ENCODE data around the gene NPDC1.

The NPDC1 gene

DNA sequence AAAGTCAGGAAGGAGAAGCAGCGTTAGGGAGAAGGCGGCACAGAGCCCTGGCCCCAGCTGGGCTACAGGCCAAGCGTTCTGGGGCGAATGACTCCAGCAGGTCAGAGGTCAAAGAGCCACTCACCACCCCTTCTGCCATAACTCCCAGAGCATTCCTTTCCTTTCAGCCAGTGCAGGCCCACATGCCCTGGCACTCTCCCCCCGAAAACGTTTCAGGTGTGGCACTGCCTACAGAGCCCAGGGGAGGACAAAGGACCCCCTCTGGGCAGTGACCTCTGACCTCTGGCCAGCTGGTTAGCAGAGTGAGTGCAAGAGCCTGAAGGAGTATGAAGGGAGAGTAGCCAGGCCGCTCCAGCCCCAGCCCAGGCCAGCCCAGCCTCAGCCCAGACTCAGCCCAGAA lies 22.8 kb downstream of the NPDC1 start:
- no peak for DNase-seq

DNA sequence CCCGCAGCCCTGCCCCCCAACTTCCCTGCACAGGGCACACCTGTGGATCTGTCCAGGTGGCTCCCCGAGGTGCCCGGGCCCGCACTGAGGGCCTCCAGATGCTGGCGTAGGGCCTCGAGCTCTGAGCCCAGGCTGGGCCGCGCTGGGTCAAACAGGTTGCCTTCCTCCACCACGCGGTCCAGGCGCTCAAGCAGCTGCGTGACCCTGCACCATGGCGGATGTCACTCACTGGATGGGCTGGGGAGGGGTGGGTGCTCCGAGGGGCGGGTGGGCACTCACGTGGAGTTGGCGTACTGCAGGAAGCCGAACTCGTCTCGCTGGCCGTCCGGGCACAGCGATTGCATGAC lies 23.3 kb downstream of the NPDC1 start:
- no peak for DNase-seq

DNA sequence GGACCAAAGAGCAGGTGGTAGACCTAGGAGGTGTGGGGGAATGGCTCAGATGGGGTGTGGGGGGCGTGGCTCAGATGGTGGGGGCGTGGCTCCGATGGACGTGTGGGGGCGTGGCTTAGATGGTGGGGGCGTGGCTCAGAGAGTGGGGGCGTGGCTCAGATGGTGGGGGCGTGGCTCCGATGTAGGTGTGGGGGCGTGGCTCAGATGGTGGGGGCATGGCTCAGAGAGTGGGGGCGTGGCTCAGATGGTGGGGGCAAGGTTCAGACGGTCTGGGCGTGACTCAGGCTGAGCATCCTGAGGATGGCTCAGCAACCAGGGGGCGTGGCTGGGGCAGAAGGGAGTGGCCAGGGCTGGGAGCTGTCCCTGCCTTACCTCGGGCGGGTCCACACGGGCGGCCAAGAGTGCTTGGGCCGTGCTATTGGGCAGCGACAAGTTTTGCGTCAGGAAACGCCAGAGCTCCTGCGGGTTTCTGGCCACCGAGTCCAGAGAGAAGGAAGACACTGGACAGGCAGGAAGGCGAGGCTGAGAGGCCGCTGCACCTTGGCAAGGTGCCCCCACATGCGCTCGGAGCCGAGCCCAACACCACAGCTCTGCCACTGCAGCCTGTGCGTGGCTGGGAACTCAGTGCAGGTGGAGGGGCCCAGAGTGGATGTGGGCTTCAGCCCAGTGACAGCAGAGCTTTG lies 23.9 kb downstream of the NPDC1 start:
- no peak for DNase-seq

DNA sequence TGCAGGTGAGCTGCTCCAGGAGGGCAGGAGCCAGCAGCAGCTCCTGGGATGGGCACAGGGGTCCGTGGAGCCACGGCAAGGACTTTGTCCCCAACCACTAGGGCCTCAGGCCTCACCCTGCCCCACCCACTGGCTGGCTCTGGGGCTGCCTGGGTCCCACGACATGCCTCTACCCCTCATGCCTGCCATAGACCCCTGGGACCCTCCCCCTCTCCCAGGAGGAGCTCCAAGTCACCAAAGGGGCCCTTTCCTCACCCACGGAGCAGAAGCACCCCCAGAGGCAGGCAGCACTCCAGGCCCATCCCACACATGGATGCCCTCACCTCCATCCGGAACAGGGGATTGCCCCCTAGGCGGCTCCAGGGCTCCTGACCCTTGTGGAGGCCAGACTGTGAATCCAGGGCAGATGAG lies 24.4 kb downstream of the NPDC1 start:
- no peak for DNase-seq

DNA sequence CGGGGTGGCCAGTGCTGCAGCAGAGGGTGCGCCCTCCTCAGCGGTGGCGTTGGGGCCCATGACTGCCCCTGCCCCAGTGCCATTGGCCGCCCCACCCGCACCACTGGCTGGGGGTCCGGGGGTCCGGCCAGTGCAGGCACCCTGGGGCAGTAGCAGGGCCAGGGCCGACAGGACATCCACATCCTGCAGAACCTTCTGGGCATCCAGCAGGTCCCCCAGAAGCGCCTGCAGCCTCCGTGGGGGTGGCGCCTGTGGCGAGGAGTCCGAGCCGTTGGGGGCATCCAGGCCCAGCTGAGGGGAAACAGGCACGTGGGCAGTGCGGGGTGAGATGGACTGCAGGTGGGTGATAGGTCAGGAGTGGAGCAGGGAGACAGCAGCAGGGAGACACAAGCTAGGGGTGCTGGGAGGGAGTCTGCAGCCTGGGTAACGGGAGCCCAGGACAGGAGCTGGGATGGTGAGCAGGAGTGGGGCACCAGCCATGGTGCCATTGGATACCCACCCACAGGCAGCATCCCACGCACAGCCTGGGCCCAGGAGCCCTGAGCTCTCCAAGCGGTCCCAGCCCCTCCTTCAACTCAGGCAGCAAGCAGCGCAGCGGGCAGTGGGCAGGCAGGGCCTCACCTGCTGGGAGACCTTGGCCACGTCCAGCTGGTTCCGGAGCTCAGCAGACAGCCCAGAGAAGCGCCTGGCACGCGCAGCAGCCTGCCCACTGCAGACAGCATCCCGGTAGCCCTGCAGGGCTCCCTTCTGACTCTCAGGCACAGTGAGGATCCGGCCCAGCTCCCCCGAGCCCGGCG lies 25.0 kb downstream of the NPDC1 start:
- no peak for DNase-seq

DNA sequence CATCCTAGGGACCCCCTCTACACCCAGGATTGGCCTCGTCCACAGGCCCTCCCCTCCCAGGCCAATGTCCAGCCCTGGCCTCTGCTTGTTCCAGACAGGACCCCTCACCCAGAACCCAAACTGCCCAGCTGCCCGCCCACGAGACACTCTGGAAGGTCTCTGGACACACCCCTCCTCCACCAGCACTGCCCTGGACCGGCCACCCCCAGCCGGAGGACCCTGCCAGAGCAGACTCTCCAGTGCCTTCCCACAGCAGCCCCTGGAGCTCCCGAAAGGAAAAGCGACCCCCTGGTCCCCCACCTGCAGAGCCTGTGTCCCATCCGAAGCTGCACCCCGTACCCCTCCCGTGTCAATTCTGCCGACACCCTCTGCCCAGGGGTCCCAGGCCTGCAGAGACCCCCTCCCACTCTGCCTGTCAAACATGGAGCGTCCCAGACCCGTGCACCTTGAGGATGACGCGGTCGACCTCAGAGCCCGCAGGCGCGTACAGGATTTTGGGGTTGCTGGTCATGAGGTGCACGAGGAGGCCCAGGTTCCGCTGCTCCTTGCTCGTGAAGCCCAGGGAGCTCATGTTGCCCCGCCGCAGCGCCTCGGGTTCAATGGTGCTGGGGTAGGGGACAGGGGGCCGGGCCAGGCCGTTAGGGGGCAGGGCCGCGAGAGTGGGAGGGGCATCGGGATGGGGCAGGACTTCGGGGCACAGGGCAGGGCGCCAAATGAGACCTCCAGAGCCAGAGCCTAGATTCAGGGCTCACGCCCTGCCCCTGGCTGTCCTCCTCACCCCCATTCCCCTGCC lies 25.9 kb downstream of the NPDC1 start:
- DNase-seq, result no peak

DNA sequence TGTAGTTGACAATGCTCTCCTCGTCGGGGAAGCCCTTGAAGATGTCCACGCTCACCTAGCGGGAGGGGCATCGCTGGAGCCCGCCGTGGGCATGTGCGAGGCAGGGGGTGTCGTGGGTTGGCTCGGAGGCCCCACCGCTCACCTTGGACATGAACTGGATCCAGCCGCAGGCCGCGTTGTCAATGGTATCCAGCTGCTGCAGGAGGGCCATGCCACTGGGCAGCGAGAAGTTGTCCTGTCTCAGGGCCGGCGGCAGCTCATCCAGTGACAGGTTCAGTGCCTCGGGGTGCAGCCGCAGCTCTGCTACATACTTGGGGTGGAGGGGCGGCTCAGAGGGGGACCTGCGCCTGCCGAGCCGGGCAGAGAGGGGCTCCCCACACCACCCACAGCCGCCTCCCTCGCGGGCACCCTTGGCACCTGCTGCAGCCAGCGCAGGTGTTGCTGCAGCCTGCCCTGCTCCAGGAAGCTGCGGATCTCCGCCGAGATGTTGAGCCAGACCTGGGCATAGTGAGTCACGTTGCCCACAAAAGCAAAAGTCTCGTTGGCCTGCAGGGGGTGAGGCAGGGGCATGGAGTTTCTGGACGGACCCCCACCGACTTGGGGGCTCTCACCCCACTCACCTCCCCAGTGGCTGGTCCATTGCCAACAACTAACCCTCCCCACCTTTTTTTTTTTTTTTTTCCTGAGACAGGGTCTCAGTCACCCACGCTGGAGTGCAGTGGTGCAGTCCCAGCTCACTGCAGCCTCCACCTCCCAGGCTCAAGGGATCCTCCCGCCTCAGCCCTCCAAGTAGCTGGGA lies 27.0 kb downstream of the NPDC1 start:
- DNase-seq, result no peak

DNA sequence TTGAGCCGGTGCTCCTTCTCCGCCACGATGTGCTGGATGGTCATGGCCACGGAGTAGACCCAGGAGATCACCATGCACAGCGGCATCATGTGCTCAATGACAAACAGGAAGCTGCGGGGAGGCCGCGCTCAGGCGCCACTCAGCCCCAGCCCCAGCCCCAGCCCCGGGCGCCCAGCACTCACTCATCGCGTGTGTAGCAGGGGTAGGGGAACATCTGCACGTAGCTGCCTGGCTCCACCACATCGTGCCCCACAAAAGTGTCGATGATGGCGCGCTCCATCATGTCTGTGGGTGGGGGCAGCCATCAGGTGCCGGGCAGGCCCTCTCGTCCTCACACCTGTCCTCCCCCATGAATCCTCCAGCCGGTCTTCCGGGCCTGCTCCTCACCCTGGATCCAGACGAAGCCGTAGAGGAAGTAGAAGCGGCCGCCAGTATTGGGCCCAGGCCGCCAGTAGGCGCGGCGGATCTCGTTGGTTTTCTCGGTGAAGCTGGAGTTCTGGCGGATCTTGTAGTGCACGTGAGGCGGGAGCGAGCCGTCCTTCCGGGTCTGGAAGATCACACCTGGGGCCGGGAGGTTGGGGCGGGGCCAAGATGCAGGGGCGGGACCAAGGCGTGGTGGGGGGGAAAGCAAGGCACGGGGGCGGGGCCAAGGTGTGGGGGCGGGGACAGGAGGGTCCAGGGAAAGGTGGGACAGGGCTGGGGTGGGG lies 28.0 kb downstream of the NPDC1 start:
- DNase-seq, result no peak

DNA sequence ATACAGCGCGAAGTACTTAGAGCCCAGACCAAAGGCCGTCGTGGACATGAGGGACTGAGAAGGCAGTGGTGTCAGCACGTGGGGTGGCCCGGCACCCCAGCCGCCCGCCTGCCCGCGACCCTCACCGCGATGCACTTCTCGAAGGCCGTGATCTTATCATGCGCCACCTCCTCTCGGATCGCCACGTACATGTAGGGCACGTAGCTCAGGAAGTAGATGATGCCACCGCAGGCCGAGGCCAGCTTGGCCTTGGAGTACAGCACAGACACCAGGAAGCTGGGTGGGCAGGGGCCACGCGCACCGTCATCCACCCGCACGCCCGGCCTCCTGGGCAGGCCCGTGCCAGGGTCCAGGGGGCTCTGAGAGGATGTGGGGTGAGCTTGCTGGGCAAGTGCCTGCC lies 28.9 kb downstream of the NPDC1 start:
- no peak for DNase-seq

DNA sequence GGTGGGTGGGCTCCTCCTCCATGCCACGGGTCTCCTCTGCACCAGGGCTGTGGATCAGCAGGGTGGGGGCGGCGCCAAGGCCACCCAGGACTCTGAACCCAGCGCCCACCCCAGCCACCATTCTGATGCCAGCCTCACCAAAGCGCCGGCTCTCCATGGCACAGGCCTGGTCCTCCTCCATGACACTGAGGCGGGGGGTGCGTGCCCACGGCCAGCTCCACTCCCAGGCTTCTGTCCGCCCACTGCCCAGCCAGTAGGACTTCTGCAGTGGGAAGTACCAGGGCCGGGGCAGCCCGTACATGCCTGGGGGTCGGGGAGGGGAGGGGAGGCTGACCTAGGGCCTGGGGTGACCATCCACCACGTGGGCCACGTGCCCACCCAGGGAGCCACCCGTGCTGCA lies 29.5 kb downstream of the NPDC1 start:
- no peak for DNase-seq

DNA sequence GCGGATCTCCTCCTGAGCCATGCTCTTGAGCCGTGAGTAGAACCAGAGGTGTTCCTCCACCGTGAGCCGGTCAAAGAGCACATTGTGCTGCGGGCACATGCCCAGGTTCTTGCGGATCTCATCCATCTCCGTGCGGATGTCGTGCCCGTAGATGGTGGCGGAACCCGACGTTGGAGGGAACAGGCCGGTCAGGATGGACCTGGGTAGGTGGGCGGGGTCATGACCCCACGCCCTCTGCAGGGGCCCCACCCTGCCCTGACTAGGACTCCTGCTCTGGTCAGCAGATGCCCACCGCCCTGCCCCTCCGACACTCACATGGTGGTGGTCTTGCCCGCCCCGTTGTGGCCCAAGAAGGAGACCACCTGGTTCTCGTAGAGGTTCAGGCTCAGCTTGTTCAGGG lies 30.0 kb downstream of the NPDC1 start:
- DNase-seq, result no peak

DNA sequence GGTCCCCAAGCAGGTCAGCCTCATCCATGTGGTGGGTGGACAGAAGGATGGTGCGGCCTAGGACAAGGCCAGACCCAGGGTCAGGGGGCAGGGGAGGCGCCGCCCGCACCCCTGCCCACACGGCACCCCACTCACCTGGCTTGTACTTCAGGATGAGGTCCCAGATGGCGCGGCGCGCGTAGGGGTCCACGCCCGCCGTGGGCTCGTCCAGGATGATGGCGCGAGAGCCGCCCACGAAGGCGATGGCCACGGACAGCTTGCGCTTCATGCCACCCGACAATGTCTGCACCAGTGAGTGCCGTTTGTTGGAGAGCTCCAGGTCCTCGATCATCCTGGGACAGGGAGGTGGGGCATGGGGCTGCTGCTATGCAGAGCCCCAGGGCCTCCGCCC lies 30.4 kb downstream of the NPDC1 start:
- no peak for DNase-seq

DNA sequence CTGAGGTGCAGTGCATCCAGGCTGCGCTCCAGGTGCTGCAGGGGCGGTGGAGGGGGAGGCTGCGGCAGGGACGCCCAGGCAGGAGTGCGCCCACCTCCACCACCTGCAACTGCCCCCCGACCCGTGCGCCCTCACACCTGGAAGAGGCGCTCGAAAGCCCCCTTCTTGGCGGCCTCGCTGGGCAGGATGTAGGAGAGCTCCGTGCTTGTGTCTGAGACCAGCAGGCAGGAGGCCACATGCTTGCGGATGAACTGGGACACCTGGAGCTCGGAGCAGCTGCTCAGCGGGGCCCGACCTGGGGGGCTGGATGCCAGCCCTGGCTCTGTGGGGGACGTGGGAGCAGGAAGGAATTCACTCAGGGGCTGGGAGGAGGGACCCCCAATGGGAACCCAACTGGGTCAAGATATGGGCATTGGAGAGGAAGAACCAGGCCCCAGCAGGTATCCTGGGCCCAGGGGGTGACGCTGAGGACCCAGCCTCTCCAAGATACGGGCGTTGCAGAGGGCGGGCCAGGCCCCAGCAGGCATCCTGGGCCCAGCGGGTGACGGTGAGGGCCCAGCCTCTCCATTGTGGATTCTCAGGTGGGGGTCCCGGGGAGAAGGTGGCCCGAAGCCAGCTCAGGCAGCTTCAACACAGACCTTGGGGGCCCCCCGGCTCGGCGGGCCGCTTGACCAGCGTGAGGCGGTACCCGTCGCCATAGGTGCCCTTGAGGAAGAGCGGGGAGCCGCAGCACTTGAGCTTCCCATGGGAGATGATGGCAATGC lies 31.0 kb downstream of the NPDC1 start:
- no peak for DNase-seq

DNA sequence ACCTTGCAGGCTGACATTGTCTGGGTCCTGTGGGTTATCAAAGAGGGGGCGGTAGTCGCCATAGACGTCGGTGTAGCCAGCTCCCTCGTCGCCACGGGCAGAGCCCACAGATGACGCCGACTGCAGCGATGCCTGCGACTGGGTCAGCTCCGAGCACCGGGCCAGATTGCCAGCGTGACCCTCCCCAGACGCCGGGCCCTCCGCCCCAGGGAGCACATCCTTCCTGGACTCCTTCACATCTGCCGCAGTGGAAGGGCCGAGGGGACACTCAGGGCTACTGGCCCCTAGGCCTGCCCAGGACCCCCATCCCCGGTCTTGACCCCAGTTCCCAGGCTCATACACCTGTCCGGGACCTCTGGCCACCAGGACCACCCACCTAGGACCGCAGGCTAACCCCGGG lies 31.8 kb downstream of the NPDC1 start:
- DNase-seq, result no peak

DNA sequence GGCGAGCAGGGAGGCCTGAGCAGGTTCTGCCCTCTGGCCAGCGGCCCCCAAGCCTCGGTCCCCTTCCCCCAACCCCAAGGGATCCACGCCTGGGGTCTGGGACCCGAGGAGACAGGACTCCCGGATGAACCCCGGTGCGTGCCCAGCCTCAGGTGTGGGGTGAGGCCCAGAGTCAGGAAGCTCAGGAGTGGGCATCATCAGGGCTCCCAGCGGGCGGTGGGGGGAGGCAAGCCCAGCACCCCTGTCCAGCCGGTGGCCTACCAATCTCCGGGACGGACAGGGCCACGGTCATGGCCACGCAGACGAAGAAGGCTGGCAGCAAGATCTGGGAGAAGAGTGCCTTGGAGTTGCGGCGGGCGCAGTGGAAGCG lies 32.4 kb downstream of the NPDC1 start:
- no peak for DNase-seq

DNA sequence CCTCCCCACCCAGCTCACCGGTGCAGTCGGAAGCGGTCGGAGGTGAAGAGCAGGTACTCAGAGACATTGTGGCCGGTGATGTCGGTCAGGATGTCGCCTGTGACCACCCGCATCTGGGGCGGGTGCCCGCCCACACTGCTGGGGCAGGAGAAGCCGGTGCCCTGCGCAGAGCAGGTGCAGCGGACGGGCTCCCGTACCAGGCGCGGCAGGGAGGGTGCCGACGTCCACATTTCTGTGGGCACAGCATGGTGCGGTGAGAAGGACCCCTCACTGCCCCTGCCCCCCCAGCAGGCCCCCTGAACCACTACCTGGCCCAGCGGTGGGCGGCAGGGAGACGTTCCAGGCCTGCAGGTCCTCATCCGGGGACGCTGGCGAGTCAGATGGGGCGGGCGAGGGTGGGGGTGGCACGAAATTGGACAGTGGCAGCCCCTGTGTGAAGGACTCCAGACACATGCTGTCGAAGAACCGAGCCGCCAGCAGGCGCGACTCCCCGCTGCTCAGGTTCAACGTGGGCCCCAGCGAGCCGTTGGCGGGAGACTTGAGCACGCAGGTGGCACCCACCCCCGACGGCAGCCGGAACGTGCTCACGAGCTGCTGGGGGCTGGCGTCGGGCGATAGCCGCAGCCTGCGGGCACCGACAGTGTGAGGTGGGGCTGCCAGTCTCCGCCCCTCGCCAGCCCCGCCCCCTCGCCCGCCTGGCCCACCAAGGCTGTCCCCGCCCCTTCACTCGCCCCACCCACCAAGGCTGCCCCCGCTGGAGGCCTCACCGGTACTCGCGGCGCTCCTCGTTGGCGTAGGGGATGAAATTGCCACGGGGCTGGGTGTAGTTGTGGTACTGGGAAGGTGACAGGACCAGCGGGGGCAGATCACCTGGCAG lies 33.0 kb downstream of the NPDC1 start:
- no peak for DNase-seq

DNA sequence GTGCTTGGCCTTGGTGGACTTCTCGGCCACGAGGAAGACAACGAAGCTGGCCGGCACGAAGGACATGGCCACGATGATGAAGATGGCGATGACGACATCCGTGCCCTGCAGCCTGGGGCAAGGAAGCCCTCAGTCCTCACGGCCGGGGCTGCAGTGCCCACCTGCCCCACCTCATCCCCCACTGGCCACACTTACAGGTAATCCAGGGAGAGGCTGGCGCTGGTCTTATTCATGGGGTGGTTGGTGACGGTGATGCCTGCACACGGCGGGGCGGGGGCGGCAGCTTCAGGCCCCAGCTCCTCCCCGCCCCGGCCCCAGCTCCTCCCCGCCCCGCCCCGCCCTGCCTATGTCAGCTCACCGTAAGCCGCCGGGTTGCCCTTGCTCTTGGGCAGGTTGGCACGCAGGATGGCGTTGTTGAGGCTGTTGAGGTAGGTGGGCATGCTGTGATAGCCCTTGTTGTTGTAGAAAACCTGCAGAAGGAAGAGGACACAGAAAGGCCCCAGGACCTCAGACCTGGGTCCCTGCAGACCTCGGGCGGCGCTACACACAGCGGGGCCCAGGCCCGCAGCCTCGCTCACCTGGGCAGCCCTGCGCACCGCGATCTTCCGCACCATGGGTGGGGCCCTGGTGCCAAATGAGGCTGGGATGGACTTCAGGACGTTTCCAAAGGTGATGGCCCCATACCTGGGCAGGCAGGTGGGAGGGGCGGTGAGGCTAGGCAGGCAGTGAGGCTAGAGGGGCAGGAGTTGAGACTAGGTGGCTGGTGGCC lies 33.9 kb downstream of the NPDC1 start:
- DNase-seq, result no peak

DNA sequence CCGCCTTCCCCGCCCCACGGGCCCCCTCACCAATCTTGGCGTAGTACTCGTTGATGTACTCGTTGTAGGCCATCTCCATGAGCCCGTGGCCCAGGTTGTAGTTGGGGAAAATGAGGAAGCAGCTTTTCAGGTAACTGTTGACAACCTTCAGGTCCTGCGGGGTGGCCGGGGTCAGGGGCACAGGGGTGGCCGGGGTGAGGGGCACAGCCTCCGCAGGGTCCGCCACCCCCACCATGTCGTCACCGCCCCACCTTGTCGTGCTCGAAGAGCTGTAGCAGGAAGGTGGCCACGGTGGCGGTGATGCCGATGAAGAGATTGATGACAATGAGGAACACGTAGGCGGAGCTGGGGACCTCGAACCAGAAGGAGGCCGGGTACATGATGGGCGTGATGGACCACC lies 34.8 kb downstream of the NPDC1 start:
- DNase-seq, result no peak

DNA sequence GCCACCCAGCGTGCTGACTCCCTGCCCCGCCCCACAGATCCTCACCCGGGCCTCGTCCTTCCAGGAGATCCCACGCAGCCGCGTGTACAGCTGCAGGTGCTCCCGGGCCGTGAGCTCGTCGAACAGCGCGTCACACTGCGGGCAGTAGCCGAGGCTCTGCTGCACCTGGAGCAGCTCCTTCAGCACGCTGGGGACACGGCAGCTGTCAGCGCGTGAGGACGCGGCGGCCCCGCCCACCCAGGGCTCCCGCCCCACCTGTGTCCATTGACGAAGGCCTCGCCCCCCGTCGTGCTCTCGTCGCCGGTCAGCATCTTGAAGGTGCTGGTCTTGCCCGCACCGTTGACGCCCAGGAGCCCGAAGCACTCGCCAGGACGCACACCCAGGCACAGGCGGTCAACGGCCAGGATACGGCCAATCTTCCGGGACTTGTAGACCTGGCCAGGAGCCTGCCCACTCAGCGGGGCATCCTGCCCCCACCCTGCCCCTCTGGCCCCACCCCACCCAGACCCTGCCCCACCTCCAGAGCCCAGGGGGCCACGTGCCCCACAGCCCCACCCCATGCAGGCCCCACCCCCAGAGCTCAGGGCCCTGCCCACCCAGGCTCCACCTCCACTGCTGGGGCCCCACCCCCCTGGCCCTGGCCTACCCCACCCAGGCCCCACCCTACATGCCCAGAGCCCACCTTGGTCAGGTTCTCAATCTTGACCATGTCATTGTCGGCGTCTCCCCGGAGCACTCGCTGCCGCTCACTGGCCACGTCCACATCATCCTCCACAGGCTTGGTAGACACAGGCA lies 35.8 kb downstream of the NPDC1 start:
- no peak for DNase-seq
